ENCODE results near the gene CTPS1. TPM values are rescaled to one million over a fixed set of nuclear protein-coding genes. Genes with fewer than 3 reads are reported as not detected.
A peak's percentile ranks its signal among the peaks of the same experiment; 100 is the strongest.

The CTPS1 gene
- total RNA-seq, 1 donor from 2014 or later = 21.7 TPM

GRCh38 chr1:40938393-40938792 is 41.1 kb upstream of the CTPS1 start:
- DNase-seq (no peak), ATAC-seq (no peak)
- H3K36me3 ChIP-seq = no peaks in the 10 kb centered on the region
- no peaks in the 10 kb centered on the region for H3K27me3 ChIP-seq
- H3K27ac ChIP-seq = no peak overlapping the region
- no peak for TF ChIP-seq CTCF (IDR thresholded peaks at IDR 0.05)
- H3K4me3 ChIP-seq = no peak overlapping the region
- intact Hi-C loops (cut with DNase I) = no loop called here
- no peaks in the 10 kb centered on the region for H3K9me3 ChIP-seq
- H3K4me1 ChIP-seq = peaks cover 8% of the 10 kb centered on the region

GRCh38 chr1:40939320-40940059 is 40.0 kb upstream of the CTPS1 start:
- H3K4me3 ChIP-seq = no peak overlapping the region
- peaks cover 19% of the 10 kb centered on the region for H3K4me1 ChIP-seq
- H3K36me3 ChIP-seq = no peaks in the 10 kb centered on the region
- no peaks in the 10 kb centered on the region for H3K27me3 ChIP-seq
- no peaks in the 10 kb centered on the region for H3K9me3 ChIP-seq
- DNase-seq = no peak
- intact Hi-C loops (cut with DNase I) = no loop called here
- no peak for TF ChIP-seq CTCF (IDR thresholded peaks at IDR 0.05)
- no peak overlapping the region for H3K27ac ChIP-seq
- peak; percentile 81 for ATAC-seq

- H3K27me3 ChIP-seq = no peaks in the 10 kb centered on the region
- peaks cover 20% of the 10 kb centered on the region for H3K4me1 ChIP-seq
- no peaks in the 10 kb centered on the region for H3K36me3 ChIP-seq
- no peak for DNase-seq
- peak; percentile 50 for ATAC-seq
- intact Hi-C loops (cut with DNase I) = no loop called here
- H3K27ac ChIP-seq = peak overlapping the region; percentile 79
- H3K4me3 ChIP-seq = no peak overlapping the region
- H3K9me3 ChIP-seq = no peaks in the 10 kb centered on the region
- no peak for TF ChIP-seq CTCF (IDR thresholded peaks at IDR 0.05)
These were observed 35.2 kb upstream of the CTPS1 start for GRCh38 chr1:40944326-40944725.

- ATAC-seq (peak; percentile 65), DNase-seq (no peak)
- peak overlapping the region; percentile 79 for H3K27ac ChIP-seq
- H3K4me3 ChIP-seq = no peak overlapping the region
- no peaks in the 10 kb centered on the region for H3K27me3 ChIP-seq
- intact Hi-C loops (cut with DNase I) = no loop called here
- peaks cover 17% of the 10 kb centered on the region for H3K4me1 ChIP-seq
- no peaks in the 10 kb centered on the region for H3K9me3 ChIP-seq
- H3K36me3 ChIP-seq = no peaks in the 10 kb centered on the region
- no peak for TF ChIP-seq CTCF (IDR thresholded peaks at IDR 0.05)
These were observed 34.6 kb upstream of the CTPS1 start for GRCh38 chr1:40944841-40945430.

GRCh38 chr1:40945491-40945973 is 34.0 kb upstream of the CTPS1 start:
- intact Hi-C loops (cut with DNase I) = no loop called here
- DNase-seq = no peak
- Histone ChIP-seq H3K27me3 (no peaks in the 10 kb centered on the region), H3K36me3 (no peaks in the 10 kb centered on the region), H3K4me3 (no peak overlapping the region), H3K4me1 (peaks cover 17% of the 10 kb centered on the region), H3K9me3 (no peaks in the 10 kb centered on the region), H3K27ac (peak overlapping the region; percentile 33)
- ATAC-seq = no peak
- TF ChIP-seq CTCF (IDR thresholded peaks at IDR 0.05) = no peak
